HG03135 (cell line): ENCODE results near the gene SUPT5H.
"Not testable (repeated sequence)": the region's sequence is repeated elsewhere in the genome, so short reads cannot be mapped to it uniquely, and the experiment has no call there.

Experiments used
- ATAC-seq: cut with Tn5 transposase; IDR thresholded peaks from one replicate; pipeline ENCODE4 v1.9.1; 2021; ENCODE audit warnings: mild to moderate bottlenecking, moderate library complexity; ENCODE audit not compliant: unreplicated experiment

SUPT5H gene

DNA sequence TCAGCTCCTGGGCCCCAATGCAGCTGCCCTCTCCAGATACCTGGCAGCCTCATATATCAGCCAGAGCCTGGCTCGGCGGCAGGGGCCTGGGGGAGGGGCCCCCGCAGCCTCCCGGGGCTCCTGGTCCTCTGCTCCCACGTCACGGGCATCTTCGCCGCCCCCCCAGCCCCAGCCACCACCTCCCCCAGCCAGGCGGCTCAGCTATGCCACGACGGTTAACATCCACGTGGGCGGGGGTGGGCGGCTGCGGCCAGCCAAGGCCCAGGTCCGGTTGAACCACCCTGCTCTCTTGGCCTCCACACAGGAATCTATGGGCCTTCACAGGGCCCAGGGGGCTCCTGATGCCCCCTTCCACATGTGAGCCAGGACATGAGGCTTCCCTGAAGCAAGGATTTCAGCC is 20.4 kb upstream of the SUPT5H start:
- ATAC-seq, result no peak

DNA sequence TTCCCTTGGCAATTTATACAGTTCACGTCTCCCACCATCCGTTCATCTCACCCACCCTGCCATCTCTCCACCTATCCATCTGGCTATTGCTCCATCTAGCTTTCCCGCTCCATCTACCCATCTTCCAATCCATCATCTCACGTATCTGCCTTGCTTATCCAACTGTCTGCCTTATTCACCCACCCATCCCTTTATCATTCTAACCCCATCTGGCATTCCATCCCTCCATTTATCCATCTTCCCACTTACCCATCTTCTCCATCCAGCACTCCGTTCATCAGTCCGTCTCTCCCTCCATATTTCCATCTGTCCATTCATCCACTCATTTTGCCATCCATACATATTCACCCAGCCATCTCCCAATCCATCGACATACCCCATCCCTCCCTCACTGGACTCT is 19.6 kb upstream of the SUPT5H start:
- ATAC-seq, result no peak

DNA sequence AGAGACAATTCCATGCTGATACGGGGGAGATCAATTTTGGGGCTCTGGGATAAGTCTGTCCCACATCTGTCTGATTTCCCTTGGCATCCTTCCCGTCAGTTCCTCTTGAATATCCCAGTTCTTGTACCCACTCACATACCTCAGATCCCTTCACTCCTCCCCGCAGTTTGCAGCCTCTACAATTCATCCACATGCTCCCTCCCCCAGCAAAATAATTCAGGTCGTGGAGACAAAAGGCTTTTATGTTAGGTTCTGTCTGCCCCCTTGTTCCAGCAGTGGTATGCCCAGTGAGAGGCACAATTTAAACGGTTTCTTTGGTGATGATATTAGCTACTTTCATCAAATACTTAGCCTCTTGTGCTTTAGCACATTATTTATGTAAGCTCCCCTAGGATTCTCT is 19.2 kb upstream of the SUPT5H start:
- ATAC-seq, result no peak

DNA sequence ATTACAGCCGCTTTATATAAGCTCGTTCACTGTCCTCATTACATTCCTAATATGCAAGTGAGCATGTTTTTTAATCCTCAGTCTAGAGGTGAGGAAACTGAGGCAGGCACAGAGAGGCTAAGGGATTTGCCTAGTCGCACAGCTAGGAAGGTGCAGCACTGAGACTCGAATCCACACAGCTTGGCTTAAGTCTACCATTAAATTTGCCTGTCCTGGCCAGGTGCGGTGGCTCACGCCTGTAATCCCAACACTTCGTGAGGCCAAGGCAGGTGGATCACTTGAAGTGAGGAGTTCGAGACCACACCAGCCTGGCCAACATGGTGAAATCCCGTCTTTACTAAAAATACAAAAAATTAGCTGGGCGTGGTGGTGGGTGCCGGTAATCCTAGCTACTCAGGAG is 17.7 kb upstream of the SUPT5H start:
- ATAC-seq, result no peak

DNA sequence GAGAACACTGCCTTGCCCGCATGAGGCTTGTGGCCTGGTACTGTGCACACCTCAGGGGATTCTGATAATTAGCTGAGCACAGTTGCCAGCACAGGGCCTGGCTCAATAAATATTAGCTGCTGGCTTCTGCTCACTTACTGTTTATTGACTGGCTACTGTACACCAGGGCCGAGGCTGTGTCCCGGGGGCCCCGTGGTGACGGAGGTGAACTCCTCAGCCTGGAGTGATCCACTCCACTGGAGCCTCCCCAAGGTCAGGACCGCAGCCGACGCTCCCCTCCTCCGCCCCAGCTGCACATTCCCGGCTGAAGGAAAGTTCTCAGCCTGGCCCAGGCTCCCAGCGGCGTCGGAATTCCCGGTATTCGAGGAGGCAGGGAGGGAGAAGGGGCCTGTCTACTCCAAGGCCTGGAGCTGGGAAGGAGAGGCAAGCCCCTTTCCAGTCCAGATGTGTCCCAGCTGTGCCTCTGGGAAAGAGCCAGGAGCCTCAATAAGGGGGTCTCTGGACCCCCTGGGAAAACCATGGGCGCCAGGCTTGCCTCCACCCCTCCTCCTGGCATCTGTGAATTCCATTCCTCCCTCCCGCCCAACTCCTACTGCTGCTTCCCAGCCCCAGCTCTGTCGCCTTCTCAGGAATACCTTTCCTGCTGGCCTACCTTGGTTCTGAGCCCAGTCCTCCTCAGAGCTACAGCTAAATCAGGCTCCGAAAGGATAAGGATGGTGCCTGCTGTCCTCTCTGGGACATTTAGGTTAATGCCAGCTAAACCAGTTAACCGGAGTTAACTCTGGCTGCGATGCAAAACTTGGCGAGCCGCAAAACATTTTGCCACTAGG is 16.9 kb upstream of the SUPT5H start:
- ATAC-seq, result no peak

DNA sequence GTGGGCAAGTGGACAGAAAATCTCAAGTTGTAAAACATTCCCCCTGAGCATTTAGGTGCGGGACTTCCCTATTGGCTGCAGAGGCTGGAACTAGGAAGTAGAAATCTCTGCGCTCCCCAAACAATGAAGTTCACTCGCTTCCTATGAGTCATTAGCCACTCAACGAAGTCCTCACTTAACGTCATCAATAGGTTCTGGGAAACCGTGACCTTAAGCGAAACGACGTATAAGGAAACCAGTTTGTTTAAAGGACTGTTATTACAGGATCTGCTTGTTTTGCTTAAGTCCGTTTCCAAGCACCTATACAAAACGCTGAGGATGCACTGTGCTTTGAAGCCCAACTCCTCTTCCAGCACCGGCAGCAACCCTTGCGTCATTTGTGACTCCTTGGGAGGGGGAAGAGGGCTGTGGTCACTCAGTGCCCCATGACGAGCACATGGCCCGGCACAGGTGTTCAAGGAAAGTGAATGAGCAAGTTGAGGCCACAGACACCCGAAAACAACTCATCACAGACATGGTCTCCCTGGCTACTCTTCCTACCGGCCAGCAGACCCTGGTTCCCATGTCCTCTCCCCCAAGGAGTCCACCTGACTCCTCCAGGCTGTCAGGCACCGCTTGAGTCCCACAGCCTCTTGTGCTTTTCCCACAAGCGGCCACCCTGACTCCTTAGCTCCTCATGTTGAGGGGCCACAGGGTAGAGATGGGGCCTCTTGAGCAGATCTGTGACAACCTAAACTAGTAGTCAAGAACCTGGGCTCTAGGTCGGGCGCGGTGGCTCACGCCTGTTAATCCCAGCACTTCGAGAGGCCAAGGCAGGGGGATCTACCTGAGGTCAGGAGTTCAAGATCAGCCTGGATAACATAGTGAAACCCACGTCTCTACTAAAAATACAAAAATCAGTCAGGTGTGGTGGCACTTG is 14.4 kb upstream of the SUPT5H start:
- no peak for ATAC-seq

DNA sequence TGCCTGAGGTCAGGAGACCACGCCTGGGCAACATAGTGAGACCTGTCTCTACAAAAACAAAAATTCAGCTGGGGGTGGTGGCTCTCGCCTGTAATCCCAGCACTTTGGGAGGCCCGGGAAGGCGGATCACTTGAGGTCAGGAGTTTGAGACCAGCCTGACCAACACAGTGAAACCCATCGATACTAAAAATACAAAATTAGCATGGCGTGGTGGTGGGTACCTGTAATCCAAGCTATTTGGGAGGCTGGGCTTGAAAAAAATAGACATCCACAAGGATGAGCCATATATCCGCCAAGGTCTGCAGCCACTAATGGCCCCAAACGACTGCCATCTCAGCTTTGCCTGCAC is 12.7 kb upstream of the SUPT5H start:
- no peak for ATAC-seq

DNA sequence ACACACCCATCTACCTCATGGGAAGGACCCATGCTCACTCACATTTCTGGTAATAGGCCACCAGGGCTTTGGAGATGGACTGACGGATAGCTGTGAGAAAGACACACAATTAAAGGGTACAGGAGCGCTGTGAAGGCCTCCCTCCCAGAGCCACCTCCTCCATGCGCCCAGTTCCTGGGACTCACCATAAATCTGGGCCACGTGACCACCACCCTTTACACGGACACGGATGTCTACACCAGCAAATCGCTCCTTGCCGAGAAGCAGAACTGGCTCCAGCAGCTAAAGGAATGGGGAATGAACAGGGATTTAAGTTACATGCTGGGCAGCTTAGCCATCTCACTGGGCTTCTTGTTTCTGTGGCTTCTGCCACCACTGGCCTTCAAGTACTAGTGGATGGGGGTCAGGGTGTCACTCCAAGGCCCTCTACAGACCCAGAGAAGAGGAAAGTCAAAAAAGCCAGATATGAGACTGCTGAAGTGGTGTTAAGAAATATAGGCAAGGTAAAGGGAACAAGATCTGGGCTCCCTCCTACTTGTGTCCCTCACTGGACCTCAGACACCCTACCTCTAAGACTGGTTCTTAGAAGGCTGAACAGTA is 11.8 kb upstream of the SUPT5H start:
- ATAC-seq, result no peak

DNA sequence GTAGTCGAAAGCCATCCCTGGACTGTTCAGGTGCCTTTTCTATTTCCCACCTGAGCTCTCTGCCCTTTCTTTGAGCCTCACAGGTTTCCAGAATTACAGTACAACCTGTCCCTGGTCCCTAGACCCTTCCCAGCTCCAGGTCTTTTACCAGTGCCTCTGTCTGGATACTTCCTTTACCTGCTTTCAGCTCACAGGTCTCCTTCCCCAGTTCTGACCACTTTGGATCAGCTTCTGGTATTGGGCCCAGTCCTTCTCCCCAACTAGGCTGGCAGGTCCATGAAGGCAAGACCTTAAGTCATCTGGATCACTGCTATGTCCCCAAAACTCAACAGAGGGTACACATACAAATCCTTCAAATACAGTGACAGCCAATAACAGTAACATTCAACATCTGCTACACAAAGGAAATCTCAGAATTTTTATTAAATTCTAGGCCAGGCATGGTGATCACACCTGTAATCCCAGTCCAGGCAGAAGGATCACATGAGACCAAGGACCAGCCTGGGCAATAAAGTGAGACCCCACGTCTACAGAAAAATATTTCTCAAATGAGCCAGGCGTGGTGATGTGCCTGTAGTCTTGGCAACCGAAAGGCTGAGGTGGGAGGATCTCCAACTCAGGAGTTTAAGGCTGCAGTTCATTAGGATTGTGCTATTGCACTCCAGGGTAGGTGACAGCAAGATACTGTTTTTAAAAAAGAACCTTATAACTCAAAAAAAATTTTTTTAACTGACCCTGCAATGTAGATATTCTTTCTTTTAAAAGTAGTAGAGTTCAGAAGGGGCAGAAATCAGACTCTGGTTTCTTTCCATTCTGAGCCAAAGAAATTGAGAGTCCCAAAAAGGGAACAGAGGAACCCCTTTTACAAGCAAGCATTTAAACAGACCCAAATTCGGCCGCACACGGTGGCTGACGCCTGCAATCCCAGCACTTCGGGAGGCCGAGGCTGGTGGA is 11.0 kb upstream of the SUPT5H start:
- no peak for ATAC-seq

DNA sequence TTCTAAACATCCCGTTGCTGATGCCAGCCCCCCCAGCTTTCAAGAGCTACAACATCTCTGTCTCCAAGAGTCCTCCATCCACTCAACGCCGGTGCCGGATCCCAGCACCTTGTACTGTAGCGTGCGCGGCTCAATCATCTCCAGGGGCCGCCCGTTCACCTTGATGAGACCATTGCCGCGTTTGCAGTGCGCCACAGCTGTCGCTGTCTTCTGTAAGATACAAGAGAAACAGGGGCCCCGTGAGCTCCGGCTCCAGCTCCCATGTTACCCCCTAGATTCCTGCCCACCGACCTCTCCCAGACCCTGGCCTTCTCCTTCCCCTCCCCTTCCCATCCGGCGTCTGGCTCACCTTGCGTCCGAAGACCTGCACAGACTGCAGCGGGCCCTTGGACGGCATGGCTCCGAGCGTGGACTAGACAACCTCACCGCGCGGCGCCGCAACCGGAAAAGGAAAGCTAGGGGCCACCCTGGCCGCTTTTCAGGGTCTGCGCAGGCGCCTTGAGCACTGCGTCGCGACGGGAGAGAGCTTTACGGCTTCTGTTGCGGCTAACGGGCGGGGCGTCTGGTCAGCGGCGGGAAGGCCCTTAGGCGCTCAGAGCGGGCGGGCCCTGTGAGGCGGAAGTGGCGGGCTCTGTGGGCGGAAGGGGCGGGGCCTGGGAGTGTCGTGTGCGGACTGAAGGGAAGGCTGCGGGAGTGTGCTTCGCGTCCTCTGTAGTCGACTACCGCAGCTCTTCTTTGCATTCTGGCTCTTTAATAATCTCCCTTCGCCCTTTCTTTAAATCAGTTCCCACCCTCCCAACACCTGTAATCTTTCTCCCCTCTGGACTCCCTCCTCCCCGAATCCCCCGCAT is 9.7 kb upstream of the SUPT5H start, which contains the start of gene RPS16:
Gene RPS16 (minus strand): TSS at position 451 of the 851 bp plus-strand sequence. CDS start 54 bp downstream, at position 397.
- peak; percentile 79 for ATAC-seq

DNA sequence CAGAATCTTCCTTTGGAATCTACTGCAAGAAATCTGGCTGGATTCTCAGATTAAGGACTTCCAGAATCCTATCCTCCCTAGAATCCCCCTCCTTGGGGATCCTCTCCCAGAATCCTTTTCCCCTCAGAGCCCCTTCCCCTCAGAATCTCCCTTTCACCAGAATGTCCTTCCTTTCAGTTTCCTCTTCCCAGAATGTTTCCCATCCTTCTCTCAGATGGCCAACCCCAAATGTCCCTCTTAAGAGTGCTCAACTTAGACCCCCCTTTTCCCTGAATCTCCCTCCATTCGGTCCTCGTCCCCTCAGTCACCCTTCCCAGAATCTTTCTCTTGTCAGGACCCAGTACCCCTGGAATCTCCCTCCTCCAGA is 9.0 kb upstream of the SUPT5H start:
- ATAC-seq, result no peak

DNA sequence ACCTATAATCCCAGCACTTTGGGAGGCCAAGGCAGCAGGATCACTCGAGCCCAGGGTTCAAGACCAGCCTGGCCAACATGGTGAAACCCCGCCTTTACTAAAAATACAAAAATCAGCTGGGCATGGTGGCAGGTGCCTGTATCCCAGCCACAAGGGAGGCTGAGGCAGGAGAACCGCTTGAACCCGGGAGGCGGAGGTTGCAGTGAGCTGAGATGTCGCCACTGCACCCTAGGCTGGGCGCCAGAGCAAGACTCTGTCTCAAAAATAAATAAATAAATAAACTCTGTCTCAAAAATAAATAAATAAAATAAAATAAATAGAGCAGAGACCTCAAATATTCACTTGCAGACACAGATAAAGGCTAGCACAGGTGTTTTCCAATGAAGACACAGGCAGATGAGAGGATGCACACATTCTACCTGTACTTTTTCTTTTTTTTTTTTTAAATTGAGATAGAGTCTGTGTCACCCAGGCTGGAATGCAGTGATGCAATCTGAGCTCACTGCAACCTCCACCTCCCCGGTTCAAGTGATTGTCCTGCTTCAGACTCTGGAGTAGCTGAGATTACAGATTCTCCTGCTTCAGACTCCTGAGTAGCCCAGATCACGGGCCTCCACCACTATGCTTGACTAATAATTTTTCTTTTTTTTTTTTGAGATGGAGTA is 7.0 kb upstream of the SUPT5H start:
- no peak for ATAC-seq

DNA sequence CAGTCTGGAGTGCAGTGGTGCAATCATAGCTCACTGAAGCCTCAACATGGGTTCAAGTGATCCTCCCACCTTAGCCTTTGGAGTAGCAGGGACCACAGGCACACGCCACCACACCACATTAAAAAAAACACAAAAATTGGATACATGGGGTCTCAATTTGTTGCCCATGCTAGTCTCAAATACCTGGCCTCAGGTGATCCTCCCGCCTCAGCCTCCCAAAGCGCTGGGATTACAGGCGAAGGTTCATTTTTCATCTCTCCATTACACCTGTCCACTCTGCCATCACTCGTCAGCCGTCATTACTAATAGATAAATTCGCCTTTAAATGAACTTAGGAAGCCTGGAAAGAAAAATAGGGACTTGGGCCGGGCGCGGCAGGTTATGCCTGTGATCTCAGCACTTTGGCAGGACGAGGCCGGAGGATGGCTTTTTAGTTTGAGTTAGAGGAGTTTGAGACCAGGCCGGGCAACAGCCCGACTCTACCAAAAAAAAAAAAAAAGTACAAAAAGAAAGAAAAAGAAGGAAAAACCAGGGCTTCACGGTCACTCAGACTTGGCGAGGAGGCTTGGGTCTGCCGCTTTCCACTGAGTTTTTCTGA is 685 bp upstream of the SUPT5H start:
- ATAC-seq, result no peak

DNA sequence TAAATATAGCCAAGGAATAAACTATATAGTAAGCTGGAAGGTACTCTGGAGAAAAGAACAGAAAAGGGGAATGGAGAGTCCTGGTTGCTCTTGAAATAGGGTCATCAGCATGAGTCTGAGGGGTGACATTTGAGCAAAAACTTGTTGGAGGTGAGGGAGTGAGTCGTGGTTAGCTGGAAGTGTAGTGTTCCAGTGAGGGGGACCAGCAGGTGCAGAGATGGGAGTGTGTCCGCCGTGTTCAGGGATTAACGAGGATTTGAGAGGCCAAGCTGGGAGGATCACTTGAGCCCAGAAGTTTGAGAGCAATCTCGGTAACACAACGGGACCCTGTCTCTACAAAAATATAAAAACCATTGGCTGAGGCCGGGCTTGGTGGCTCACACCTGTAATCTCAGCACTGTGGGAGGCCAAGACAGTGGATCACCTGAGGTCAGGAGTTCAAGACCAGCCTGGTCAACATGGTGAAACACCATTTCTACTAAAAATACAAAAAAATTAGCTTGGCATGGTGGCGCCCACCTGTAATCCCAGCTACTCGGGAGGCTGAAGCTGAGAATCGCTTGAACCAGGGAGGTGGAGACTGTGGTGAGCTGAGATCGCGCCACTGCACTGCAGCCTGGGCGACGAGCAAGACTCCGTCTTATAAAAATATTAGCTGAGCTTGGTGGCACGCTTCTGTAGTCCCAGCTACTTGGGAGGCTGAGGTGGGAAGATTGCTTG is 1.1 kb downstream of the SUPT5H start:
- no peak for ATAC-seq

DNA sequence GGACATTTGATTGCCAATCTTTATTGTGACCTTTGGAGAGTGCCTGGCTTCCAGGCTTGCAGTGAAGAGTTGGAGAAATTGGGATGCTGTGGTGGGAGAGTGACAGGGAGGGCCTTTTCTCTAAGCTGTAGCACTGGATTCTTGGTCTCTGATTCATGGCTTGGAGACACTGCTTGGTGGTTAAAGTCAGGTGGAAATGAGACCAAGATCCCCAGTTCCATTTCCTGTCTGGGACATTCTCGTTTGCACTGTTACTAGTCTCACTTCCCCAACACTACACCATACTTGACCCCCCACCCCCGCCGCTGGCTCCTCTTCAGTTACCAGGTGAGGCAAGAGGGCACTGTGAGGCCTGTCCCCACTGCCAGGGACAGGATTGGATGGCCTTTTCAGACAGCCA is 2.9 kb downstream of the SUPT5H start:
- ATAC-seq, result no peak

DNA sequence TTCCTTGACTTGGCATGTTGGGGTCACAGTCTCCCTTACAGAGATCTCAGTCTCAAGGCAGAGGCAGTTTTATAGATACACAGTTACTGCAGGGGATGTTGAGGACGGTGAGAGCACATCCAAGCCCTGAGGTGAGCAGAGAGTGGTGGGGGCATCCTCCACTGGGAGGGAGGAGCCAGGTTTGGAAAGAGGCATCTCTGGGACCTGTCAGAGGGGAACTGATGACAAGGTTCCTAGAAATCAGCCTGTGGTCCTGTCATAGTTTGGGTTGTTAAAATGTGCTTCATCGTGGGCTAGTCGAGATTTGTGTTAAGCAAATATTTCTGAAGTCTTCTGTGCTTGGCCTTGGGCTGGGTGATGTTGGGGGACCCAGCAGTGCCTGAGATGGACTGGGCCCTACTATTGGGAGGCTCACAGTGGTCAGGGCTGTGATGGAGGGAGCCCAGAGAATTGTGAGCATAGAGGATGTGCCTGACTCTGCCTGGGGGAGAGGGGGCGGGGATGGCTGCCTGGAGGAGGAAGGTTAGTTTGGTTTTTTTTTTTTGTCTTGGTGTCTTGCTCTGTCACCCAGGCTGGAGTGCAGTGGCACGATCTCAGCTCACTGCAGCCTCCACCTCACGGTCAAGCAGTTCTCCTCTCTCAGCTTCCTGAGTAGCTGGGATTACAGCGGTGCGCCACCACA is 3.9 kb downstream of the SUPT5H start:
- ATAC-seq, result no peak

DNA sequence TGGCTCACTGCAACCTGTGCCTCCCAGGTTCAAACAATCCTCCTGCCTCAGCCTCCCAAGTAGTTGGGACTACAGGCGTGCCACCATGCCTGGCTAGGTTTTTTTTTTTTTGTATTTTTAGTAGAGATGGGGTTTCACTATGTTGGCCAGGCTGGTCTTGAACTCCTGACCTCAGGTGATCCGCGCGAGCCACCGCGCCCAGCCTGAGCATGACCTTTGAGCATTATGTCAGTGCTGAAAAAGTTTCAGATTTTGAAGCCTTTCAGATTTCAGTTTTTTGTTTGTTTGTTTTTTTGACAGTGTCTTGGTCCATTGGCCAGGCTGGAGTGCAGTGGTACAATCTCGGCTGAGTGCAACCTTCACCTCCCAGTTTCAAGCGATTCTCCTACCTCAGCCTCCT is 5.9 kb downstream of the SUPT5H start:
- not testable (repeated sequence) for ATAC-seq
